PFSK-1 (cell line): ENCODE measurements around the gene CAMSAP1.
A peak's percentile ranks its signal among the peaks of the same experiment; 100 is the strongest.

Source experiments
- FOXP2 ChIP-seq: optimal IDR thresholded peaks from 2 replicates; pipeline ENCODE3; 2011; ENCODE audit warnings: borderline replicate concordance, control low read depth, inconsistent platforms; ENCODE audit not compliant: insufficient read depth; ENCODE audit errors: extremely low read length, extremely low read depth
- POLR2AphosphoS5 ChIP-seq: IDR thresholded peaks from 2 replicates; pipeline ENCODE4 v1.6.1; 2012; ENCODE audit warnings: low read depth, mild to moderate bottlenecking, control low read depth, low read length, moderate library complexity
- SIN3A ChIP-seq: IDR thresholded peaks from 2 replicates; pipeline ENCODE4 v1.6.1; 2012; ENCODE audit warnings: mild to moderate bottlenecking, low read length, moderate library complexity, borderline replicate concordance; ENCODE audit not compliant: insufficient read depth
- TAF1 ChIP-seq: IDR thresholded peaks from 2 replicates; pipeline ENCODE4 v1.6.1; 2012; ENCODE audit warnings: low read length, control low read depth, borderline replicate concordance; ENCODE audit not compliant: insufficient read depth
- TF ChIP-seq, protein P1 (sequence below), 2 experiments: IDR thresholded peaks; 2 replicates each; pipeline versions ENCODE4 v1.6.1 to v1.8.0; 2011 to 2012; ENCODE audit warnings: low read depth in 2 of 2, low read length in 2 of 2, control low read depth in 1 of 2, inconsistent platforms in 1 of 2, mild to moderate bottlenecking in 1 of 2, moderate library complexity in 1 of 2; ENCODE audit not compliant: insufficient read depth in 1 of 2

The CAMSAP1 gene

GRCh38 chr9:135817951-135818717 lies 89.2 kb downstream of the CAMSAP1 start:
- TF ChIP-seq FOXP2 = no peak
- TF ChIP-seq, protein P1, sequence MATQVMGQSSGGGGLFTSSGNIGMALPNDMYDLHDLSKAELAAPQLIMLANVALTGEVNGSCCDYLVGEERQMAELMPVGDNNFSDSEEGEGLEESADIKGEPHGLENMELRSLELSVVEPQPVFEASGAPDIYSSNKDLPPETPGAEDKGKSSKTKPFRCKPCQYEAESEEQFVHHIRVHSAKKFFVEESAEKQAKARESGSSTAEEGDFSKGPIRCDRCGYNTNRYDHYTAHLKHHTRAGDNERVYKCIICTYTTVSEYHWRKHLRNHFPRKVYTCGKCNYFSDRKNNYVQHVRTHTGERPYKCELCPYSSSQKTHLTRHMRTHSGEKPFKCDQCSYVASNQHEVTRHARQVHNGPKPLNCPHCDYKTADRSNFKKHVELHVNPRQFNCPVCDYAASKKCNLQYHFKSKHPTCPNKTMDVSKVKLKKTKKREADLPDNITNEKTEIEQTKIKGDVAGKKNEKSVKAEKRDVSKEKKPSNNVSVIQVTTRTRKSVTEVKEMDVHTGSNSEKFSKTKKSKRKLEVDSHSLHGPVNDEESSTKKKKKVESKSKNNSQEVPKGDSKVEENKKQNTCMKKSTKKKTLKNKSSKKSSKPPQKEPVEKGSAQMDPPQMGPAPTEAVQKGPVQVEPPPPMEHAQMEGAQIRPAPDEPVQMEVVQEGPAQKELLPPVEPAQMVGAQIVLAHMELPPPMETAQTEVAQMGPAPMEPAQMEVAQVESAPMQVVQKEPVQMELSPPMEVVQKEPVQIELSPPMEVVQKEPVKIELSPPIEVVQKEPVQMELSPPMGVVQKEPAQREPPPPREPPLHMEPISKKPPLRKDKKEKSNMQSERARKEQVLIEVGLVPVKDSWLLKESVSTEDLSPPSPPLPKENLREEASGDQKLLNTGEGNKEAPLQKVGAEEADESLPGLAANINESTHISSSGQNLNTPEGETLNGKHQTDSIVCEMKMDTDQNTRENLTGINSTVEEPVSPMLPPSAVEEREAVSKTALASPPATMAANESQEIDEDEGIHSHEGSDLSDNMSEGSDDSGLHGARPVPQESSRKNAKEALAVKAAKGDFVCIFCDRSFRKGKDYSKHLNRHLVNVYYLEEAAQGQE (IDR thresholded peaks at IDR 0.05; ENCODE audit: insufficient read depth in 1 of 2, low read depth in 2 of 2, low read length in 2 of 2) = no peak
- no peak for TF ChIP-seq SIN3A
- TF ChIP-seq POLR2AphosphoS5 = no peak
- TF ChIP-seq TAF1 = no peak

GRCh38 chr9:135816651-135816970 lies 90.7 kb downstream of the CAMSAP1 start:
- no peak for TF ChIP-seq FOXP2

- TF ChIP-seq TAF1 = no peak
- TF ChIP-seq SIN3A = no peak
- TF ChIP-seq FOXP2 = peak; percentile 70
- no peak for TF ChIP-seq POLR2AphosphoS5
- TF ChIP-seq, protein P1 (IDR thresholded peaks at IDR 0.05; ENCODE audit: insufficient read depth in 1 of 2, low read depth in 2 of 2, low read length in 2 of 2) = no peak
These were observed 91.3 kb downstream of the CAMSAP1 start for GRCh38 chr9:135815830-135816650.

GRCh38 chr9:135815413-135815812 lies 91.9 kb downstream of the CAMSAP1 start:
- TF ChIP-seq, protein P1 (IDR thresholded peaks at IDR 0.05; ENCODE audit: insufficient read depth in 1 of 2, low read depth in 2 of 2, low read length in 2 of 2) = no peak
- TF ChIP-seq SIN3A (no peak), FOXP2 (no peak), POLR2AphosphoS5 (no peak), TAF1 (no peak)

DNA sequence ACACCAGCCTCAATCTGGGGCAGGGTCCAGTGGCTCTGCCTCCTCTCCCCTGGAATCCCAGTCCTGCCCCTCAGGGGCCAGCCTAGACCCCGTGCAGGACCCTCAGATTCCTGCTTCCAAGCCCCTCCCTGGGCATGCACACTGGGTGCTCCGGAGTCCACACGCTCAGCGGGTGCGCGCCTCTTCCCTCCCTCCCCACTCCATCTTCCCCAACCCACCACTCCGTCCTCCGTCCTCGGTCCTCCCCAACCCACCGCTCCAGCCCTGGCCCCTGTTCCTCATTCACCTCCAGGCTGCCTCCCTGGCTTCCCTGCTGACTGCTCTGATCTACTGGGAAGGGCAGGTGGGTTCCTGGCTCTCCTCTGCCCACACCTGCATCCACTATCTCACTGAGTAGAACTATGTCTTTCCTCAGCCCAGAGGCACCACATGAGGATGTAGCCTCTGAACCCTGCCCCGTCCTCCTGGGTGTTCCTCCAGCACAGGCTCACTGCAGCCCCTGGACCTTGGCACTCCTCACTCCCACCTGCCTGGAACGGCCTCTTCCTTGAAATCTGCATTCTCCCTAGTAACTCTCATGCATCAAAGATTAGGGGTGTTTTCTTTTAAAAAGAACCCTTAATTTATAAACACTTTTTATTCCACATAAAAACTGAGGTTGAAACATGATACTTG lies 92.8 kb downstream of the CAMSAP1 start:
- TF ChIP-seq SIN3A (no peak), TAF1 (no peak), POLR2AphosphoS5 (no peak), FOXP2 (no peak)
- TF ChIP-seq, protein P1 (IDR thresholded peaks at IDR 0.05; ENCODE audit: insufficient read depth in 1 of 2, low read depth in 2 of 2, low read length in 2 of 2) = no peak
